Progenitor cell of endocrine pancreas (in vitro differentiated cells): ENCODE measurements around the gene WDR93. TPM values are rescaled to one million over a fixed set of nuclear protein-coding genes. Genes with fewer than 3 reads are reported as not detected.
"Not testable (repeated sequence)": the region's sequence is repeated elsewhere in the genome, so short reads cannot be mapped to it uniquely, and the experiment has no call there.

Experiments used
- DNase-seq: peaks from one replicate; pipeline ENCODE4 v3.0.0; 2021; ENCODE audit warnings: low spot score; ENCODE audit not compliant: unreplicated experiment
- H3K27ac Mint-ChIP-seq: 2 replicates; pipeline ENCODE4 v1.8.0; 2021; ENCODE audit warnings: mild to moderate bottlenecking, moderate library complexity, mixed read lengths
- H3K27me3 Mint-ChIP-seq: 2 replicates; pipeline ENCODE4 v1.8.0; 2021; ENCODE audit warnings: mixed read lengths
- H3K36me3 Mint-ChIP-seq: 2 replicates; pipeline ENCODE4 v1.8.0; 2022; ENCODE audit warnings: mixed read lengths; ENCODE audit not compliant: insufficient read depth
- H3K4me1 Mint-ChIP-seq: 2 replicates; pipeline ENCODE4 v1.8.0; 2021; ENCODE audit warnings: low read depth, mixed read lengths
- H3K4me3 Mint-ChIP-seq: 2 replicates; pipeline ENCODE4 v1.8.0; 2021; ENCODE audit warnings: low read depth, mild to moderate bottlenecking, moderate library complexity, mixed read lengths
- H3K9me3 Mint-ChIP-seq: 2 replicates; pipeline ENCODE4 v1.8.0; 2021; ENCODE audit warnings: low read depth, mixed read lengths
- CTCF ChIP-seq: fragments of 200-600 bp; sonication (generic); IDR thresholded peaks from one replicate; pipeline ENCODE4 v1.5.0; 2021; ENCODE audit warnings: antibody characterized with exemption, mild to moderate bottlenecking; ENCODE audit not compliant: unreplicated experiment
- total RNA-seq: library from RNA; stranded (reverse); gene quantifications from 2 replicates; pipeline ENCODE4 v1.2.1, GENCODE V29; 2021

The WDR93 gene
- total RNA-seq, 1 donor from 2014 or later = 1.3 TPM

GRCh38 chr15:89680282-89680873 lies 10.2 kb upstream of the WDR93 start:
- Mint-ChIP-seq H3K9me3 (no peaks in the 10 kb centered on the region), H3K27me3 (peaks cover 2% of the 10 kb centered on the region), H3K4me3 (no peak overlapping the region), H3K4me1 (peaks cover 2% of the 10 kb centered on the region), H3K36me3 (peaks cover 3% of the 10 kb centered on the region), H3K27ac (no peak overlapping the region)
- no peak for TF ChIP-seq CTCF
- no peak for DNase-seq

GRCh38 chr15:89681146-89681545 lies 9.5 kb upstream of the WDR93 start:
- peaks cover 5% of the 10 kb centered on the region for H3K36me3 Mint-ChIP-seq
- no peak overlapping the region for H3K4me3 Mint-ChIP-seq
- no peak overlapping the region for H3K27ac Mint-ChIP-seq
- peaks cover 2% of the 10 kb centered on the region for H3K27me3 Mint-ChIP-seq
- no peaks in the 10 kb centered on the region for H3K9me3 Mint-ChIP-seq
- H3K4me1 Mint-ChIP-seq = peaks cover 2% of the 10 kb centered on the region
- no peak for DNase-seq
- no peak for TF ChIP-seq CTCF

GRCh38 chr15:89685995-89686394 lies 4.6 kb upstream of the WDR93 start:
- Mint-ChIP-seq H3K4me1 (peaks cover 3% of the 10 kb centered on the region), H3K36me3 (peaks cover 5% of the 10 kb centered on the region), H3K27ac (no peak overlapping the region), H3K9me3 (no peaks in the 10 kb centered on the region), H3K27me3 (no peaks in the 10 kb centered on the region), H3K4me3 (no peak overlapping the region)
- TF ChIP-seq CTCF = no peak
- no peak for DNase-seq

- no peak overlapping the region for H3K27ac Mint-ChIP-seq
- DNase-seq = no peak
- no peaks in the 10 kb centered on the region for H3K27me3 Mint-ChIP-seq
- peaks cover 3% of the 10 kb centered on the region for H3K4me1 Mint-ChIP-seq
- no peaks in the 10 kb centered on the region for H3K9me3 Mint-ChIP-seq
- no peak for TF ChIP-seq CTCF
- peaks cover 5% of the 10 kb centered on the region for H3K36me3 Mint-ChIP-seq
- no peak overlapping the region for H3K4me3 Mint-ChIP-seq
Measured at GRCh38 chr15:89686522-89686921, 4.1 kb upstream of the WDR93 start.

- not testable (repeated sequence) for H3K9me3 Mint-ChIP-seq, H3K4me1 Mint-ChIP-seq, H3K36me3 Mint-ChIP-seq, DNase-seq
- Mint-ChIP-seq H3K4me3 (peak overlapping the region; percentile 92), H3K27ac (peak overlapping the region; percentile 73), H3K27me3 (peaks cover 14% of the 10 kb centered on the region)
Measured at GRCh38 chr15:89689930-89690275, 708 bp upstream of the WDR93 start.

GRCh38 chr15:89693091-89693490 lies 2.5 kb downstream of the WDR93 start:
- peaks cover 30% of the 10 kb centered on the region for H3K27me3 Mint-ChIP-seq
- TF ChIP-seq CTCF = no peak
- H3K9me3 Mint-ChIP-seq = no peaks in the 10 kb centered on the region
- no peak for DNase-seq
- no peak overlapping the region for H3K27ac Mint-ChIP-seq
- H3K4me3 Mint-ChIP-seq = no peak overlapping the region
- no peaks in the 10 kb centered on the region for H3K36me3 Mint-ChIP-seq
- peaks cover 3% of the 10 kb centered on the region for H3K4me1 Mint-ChIP-seq
